ENCODE data around the gene CTPS2. TPM values are rescaled to one million over a fixed set of nuclear protein-coding genes. Genes with fewer than 3 reads are reported as not detected.

CTPS2 gene
- total RNA-seq, 1 experiment from 2014 or later: 9.6 TPM

- Histone ChIP-seq H3K4me1 (ENCODE audit: control insufficient read depth in 1 of 2, insufficient read depth in 2 of 2, low read length in 2 of 2) (peaks cover 0 to 15% of the 10 kb centered on the region in 2 experiments; a peak in 1 of 4 replicates), H3K4me3 (replicated peaks in 1 of 2; ENCODE audit: low read depth in 1 of 2, low read length in 2 of 2) (peak overlapping the region; percentile 44 to 71), H4K20me1 (ENCODE audit: insufficient read depth) (no peaks in the 10 kb centered on the region), H3K9me3 (ENCODE audit: control insufficient read depth in 1 of 2, insufficient read depth in 1 of 2, low read depth in 1 of 2, low read length in 2 of 2) (no peaks in the 10 kb centered on the region), H3K79me2 (ENCODE audit: insufficient read depth, low read length) (no peaks in the 10 kb centered on the region), H3K27ac (ENCODE audit: low read depth, low read length) (peak overlapping the region; percentile 87), H3K27me3 (ENCODE audit: insufficient read depth, low read length) (no peaks in the 10 kb centered on the region), H3K9me2 (ENCODE audit: insufficient read depth) (no peaks in the 10 kb centered on the region), H3K36me3 (ENCODE audit: control insufficient read depth in 1 of 2, insufficient read depth in 2 of 2, low read length in 2 of 2) (no peaks in the 10 kb centered on the region; a peak in 1 of 4 replicates), H2AFZ (ENCODE audit: low read depth, low read length, poor library complexity, severe bottlenecking) (no peak overlapping the region), H3K9ac (ENCODE audit: low read length) (peak overlapping the region; percentile 82), H3K4me2 (ENCODE audit: low read length) (peak overlapping the region; percentile 91)
- TF ChIP-seq ZFX (IDR thresholded peaks at IDR 0.05) (peak; percentile 88), CBX3 (IDR thresholded peaks at IDR 0.05; ENCODE audit: low read depth) (no peak)
- no peak for DNase-seq (ENCODE audit: low read depth, low spot score)
- CTCF ChIA-PET: no interaction called here
- peak; percentile 60 for ATAC-seq
- POLR2A ChIA-PET: interaction anchor here (0.8 to 1.3 kb wide), 2 partner anchors 11 to 60 kb away, joined by 3 to 6 read pairs; no protein-coding TSS in a partner anchor
- BruUV-seq (replicated peaks): no TSS peak
- RAD21 ChIA-PET (ENCODE audit: low non-redundant PET in 1 of 2, low total read pairs in 2 of 2, uncharacterized antibody in 2 of 2, unreplicated experiment in 2 of 2): no interaction called here
- intact Hi-C loops (cut with micrococcal nuclease): loop anchor here (10.0 kb wide), 1 partner anchor 857 kb away; the partner anchor contains the start of gene AP1S2
Measured at GRCh38 chrX:16711893-16712547, 449 bp downstream of the CTPS2 start.

GRCh38 chrX:16711219-16711811 is 1.2 kb downstream of the CTPS2 start:
- ChIA-PET RAD21 (ENCODE audit: low non-redundant PET in 1 of 2, low total read pairs in 2 of 2, uncharacterized antibody in 2 of 2, unreplicated experiment in 2 of 2) (no interaction called here), POLR2A (no interaction called here), CTCF (no interaction called here)
- TF ChIP-seq SP1 (IDR thresholded peaks at IDR 0.05; ENCODE audit: low read depth) (no peak), YY1 (IDR thresholded peaks at IDR 0.05; ENCODE audit: extremely low read depth, insufficient replicate concordance, low read depth, low read length) (no peak), POLR2AphosphoS5 (IDR thresholded peaks at IDR 0.05; ENCODE audit: low read depth, low read length) (no peak)
- H3K9ac ChIP-seq (ENCODE audit: low read length): peak overlapping the region; percentile 82
- intact Hi-C loops (cut with micrococcal nuclease): loop anchor here (10.0 kb wide), 1 partner anchor 857 kb away; the partner anchor contains the start of gene AP1S2
- peak overlapping the region; percentile 44 to 71 for H3K4me3 ChIP-seq (replicated peaks in 1 of 2; ENCODE audit: low read depth in 1 of 2, low read length in 2 of 2)
- no peaks in the 10 kb centered on the region for H4K20me1 ChIP-seq (ENCODE audit: insufficient read depth)
- H2AFZ ChIP-seq (ENCODE audit: low read depth, low read length, poor library complexity, severe bottlenecking): no peak overlapping the region
- H3K36me3 ChIP-seq (ENCODE audit: control insufficient read depth in 1 of 2, insufficient read depth in 2 of 2, low read length in 2 of 2): no peaks in the 10 kb centered on the region; a peak in 1 of 4 replicates
- peak overlapping the region; percentile 87 for H3K27ac ChIP-seq (ENCODE audit: low read depth, low read length)
- ATAC-seq (no peak), DNase-seq (ENCODE audit: low read depth, low spot score) (no peak)
- no peaks in the 10 kb centered on the region for H3K27me3 ChIP-seq (ENCODE audit: insufficient read depth, low read length)
- no peaks in the 10 kb centered on the region for H3K9me3 ChIP-seq (ENCODE audit: control insufficient read depth in 1 of 2, insufficient read depth in 1 of 2, low read depth in 1 of 2, low read length in 2 of 2)
- TSS peak; percentile 53 for BruUV-seq (replicated peaks)
- H3K9me2 ChIP-seq (ENCODE audit: insufficient read depth): no peaks in the 10 kb centered on the region
- H3K4me2 ChIP-seq (ENCODE audit: low read length): peak overlapping the region; percentile 91
- H3K79me2 ChIP-seq (ENCODE audit: insufficient read depth, low read length): no peaks in the 10 kb centered on the region
- peaks cover 0 to 15% of the 10 kb centered on the region in 2 experiments; a peak in 1 of 4 replicates for H3K4me1 ChIP-seq (ENCODE audit: control insufficient read depth in 1 of 2, insufficient read depth in 2 of 2, low read length in 2 of 2)

All from HCT116 (cell line).